ENCODE measurements around the gene FAM200B. TPM values are rescaled to one million over a fixed set of nuclear protein-coding genes. Genes with fewer than 3 reads are reported as not detected.
"Not testable (repeated sequence)": the region's sequence is repeated elsewhere in the genome, so short reads cannot be mapped to it uniquely, and the experiment has no call there.

FAM200B gene
- total RNA-seq, 1 donor from 2014 or later: 19.8 TPM

- no peak for DNase-seq (ENCODE audit: low read depth in 2 of 2)
Observed at GRCh38 chr4:15695729-15696128, 14.1 kb downstream of the FAM200B start.

- no peak for DNase-seq (ENCODE audit: low read depth in 2 of 2)
Observed at GRCh38 chr4:15696866-15697265, 15.2 kb downstream of the FAM200B start.

DNA sequence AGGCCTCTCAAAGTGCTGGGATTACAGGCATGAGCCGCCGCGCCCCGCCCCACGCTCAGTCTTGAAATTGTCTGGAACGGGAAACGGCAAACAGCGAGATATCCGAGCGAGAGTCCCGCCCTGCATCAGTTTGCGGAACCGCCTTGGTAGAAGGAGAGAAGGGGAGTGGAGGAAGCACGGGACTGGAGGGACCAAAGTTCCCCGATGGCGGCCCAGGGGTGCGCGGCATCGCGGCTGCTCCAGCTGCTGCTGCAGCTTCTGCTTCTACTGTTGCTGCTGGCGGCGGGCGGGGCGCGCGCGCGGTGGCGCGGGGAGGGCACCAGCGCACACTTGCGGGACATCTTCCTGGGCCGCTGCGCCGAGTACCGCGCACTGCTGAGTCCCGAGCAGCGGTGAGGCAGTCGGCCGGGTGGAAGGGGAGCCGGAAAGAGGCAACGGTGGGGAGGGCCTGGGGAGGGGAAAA lies 21.3 kb downstream of the FAM200B start, which contains the start of gene BST1:
BST1 (plus strand) TSS at position 125 of the 463 bp plus-strand sequence; CDS start at position 205, 80 bp downstream.
- peak in 1 of 2 donors; percentile 54 for DNase-seq (ENCODE audit: low read depth in 2 of 2)

- no peak for DNase-seq (ENCODE audit: low read depth in 2 of 2)
Observed at GRCh38 chr4:15703439-15703838, 21.8 kb downstream of the FAM200B start.

DNA sequence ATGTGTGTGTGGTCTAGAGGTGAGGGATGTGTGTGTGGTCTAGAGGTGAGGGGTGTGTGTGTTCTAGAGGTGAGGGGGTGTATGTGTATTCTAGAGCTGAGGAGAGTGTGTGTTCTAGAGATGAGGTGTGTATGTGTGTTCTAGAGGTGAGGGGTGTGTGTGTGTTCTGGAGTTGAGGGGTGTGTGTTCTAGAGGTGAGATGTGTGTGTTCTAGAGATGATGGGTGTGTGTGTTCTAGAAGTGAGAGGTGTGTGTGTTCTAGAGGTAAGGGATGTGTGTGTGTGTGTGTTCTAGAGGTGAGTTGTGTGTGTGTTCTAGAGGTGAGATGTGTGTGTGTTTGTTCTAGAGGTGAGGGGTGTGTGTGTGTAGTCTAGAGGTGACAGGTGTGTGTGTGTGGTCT lies 22.5 kb downstream of the FAM200B start:
- DNase-seq (ENCODE audit: low read depth in 2 of 2): no peak

DNA sequence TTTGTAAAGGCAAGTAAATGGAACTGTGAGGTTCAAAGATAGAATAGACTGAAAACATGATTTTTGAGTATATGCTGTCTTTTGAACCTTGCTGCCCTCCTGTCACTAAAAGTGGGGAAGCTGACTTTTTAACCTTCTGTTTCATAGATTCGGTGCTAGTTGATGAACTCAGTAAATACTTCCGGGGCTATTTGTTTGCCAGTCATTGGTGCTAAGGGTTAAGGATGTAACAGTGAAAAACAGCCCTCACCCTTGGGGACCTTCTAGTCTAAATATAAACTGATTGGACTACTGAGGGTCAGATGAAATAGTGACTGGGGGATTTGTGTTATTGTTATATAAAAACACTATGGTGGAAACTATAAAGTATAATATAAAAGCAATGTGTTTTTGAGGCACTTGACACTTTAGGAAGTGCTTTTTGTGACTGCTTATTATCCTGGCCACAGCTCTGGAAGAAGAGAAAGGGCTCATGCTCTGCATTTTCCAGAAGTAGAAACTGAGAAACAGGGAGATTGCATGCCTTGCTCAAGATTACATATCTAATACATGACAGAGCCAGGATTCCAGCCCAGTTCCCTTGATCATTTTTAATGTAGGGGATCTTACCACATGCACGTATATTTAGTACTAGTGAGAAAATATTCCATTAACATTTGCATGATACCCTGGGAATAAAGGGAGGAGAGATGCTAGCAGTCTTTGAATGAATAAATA lies 25.2 kb downstream of the FAM200B start:
- DNase-seq (ENCODE audit: low read depth in 2 of 2): no peak

- no peak for DNase-seq (ENCODE audit: low read depth in 2 of 2)
Observed at GRCh38 chr4:15707363-15707715, 25.7 kb downstream of the FAM200B start.

DNA sequence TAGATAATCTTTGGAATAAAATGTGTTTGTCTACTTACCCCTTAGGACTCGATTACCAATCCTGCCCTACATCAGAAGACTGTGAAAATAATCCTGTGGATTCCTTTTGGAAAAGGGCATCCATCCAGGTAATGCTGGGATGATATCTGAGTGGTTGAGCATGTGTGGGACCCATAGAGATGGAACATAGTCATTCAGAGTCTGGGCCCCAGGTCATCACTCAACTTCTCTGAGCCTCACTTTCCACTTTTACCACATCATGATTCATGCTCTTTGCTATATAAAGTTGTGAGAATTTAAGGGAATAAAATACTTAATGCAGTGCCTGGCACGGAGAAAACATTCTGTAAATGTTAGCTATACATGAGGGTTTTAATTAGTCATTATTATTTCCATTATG lies 30.1 kb downstream of the FAM200B start:
- no peak for DNase-seq (ENCODE audit: low read depth in 2 of 2)

GRCh38 chr4:15712214-15712613 lies 30.6 kb downstream of the FAM200B start:
- no peak for DNase-seq (ENCODE audit: low read depth in 2 of 2)

- no peak for DNase-seq (ENCODE audit: low read depth in 2 of 2)
Observed at GRCh38 chr4:15714141-15714540, 32.5 kb downstream of the FAM200B start.

DNA sequence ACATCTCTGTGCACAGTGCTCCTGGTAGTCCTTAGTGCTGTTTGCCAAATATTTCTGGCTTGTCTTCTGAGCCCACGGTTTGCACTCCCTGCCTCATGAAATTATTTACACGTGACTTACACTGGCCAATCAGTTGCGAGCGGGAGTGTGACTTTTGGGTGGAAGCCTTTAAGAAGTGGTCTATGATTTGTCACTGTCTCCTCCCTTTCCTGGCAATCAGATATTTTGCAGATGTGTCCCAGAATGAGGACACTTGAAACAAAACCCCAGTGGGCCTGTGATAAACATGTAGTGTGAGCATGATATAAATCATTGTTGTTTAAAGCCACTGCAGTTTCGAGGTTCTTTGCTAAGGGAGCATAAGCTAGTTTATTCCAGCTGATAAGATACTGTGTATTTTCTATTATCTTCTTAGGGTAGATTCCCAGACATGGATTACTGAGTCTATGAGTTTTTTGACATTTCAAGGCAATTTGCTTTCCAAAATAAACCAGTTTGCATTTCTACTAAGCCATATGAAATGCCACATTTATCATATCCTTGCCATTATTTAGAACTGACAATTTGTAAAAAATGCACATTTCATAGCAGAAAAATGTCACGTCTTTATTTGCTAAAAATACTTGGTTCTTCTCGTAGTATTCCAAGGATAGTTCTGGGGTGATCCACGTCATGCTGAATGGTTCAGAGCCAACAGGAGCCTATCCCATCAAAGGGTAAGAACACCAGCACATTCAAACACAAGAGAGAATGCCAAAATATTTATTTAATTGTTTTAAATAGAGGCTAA lies 33.2 kb downstream of the FAM200B start:
- no peak for DNase-seq (ENCODE audit: low read depth in 2 of 2)

DNA sequence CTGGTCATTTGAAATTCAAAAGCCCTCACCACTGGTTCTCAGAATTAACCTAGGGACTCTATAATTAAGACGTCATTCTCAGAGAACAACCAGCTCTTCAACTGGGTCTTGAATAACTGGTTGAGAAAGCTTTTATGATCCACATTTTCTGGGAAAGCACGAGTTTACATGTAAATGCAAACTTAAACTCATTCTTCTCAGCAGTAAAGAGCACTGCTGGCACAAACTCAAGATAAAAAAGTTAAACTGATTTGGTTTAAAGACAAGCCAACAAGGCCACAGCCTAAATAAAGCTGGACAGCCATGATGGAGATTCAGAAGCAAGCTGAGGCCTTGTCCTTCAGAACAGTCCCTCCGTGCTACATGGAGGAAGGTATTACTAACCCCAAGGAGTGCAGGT lies 34.5 kb downstream of the FAM200B start:
- DNase-seq (ENCODE audit: low read depth in 2 of 2): no peak

GRCh38 chr4:15717086-15717485 lies 35.5 kb downstream of the FAM200B start:
- peak; percentile 61 to 80 for DNase-seq (ENCODE audit: low read depth in 2 of 2)

GRCh38 chr4:15717657-15718416 lies 36.2 kb downstream of the FAM200B start:
- DNase-seq (ENCODE audit: low read depth in 2 of 2): no peak

DNA sequence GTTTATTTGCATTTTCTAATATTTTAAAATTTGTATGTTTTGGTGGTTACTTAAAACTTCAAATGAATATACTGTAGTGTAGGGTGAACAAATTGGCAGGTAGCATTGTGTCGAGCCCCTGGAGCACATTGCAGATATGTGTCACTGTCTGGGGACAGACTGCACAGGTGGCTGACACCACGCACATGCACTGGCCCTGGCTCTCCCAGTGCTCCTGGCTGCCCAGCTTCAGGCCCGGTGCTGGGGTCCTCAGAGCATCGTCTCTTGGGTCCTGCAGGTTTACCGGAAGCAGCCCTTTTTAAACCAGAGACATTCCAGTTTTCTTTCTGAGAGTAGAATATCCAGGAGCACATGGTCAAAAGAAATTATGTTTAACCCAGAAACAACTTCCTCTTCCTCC lies 36.8 kb downstream of the FAM200B start:
- no peak for DNase-seq (ENCODE audit: low read depth in 2 of 2)

DNA sequence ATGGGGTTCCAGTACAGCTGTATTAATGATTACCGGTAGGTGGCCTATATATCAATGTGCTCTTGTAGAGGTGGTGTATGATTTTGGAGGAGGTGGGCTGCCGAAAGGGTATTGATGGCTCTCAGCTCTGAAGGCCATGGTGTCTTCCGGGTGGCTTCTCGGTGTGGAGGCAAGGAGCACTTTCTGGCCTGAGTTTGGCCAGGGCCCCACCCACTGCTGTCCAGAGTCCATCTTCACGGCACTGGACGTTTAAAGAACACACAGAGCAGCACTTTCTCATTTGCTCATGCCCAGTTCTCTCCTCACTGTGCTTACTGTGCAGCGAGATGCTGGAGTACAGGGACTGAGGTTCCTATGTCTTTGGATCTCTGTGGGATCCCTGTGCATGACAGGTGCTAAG lies 37.3 kb downstream of the FAM200B start:
- DNase-seq (ENCODE audit: low read depth in 2 of 2): no peak

GRCh38 chr4:15719506-15719905 lies 37.9 kb downstream of the FAM200B start:
- no peak for DNase-seq (ENCODE audit: low read depth in 2 of 2)

- no peak for DNase-seq (ENCODE audit: low read depth in 2 of 2)
Observed at GRCh38 chr4:15720851-15721250, 39.2 kb downstream of the FAM200B start.

DNA sequence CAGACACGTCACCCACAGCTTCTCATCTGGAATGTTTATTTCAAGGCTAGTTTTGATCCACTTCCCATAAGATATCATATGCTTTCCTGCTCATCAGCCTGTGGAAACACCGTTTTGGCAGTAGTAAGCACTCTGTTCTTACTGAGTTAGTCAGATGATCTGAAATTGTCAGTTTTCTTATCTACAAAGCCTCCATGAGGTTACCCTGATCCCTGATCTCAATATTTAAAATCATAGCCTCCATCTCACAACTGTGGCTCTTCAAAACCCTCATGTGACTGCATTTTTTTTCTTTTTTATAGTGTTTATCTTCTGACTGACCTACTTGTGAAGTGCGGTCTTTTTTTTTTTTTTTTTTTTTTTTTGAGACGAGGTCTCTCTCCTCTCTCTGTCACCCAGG lies 44.0 kb downstream of the FAM200B start:
- peak in 1 of 2 donors; percentile 25 for DNase-seq (ENCODE audit: low read depth in 2 of 2)

DNA sequence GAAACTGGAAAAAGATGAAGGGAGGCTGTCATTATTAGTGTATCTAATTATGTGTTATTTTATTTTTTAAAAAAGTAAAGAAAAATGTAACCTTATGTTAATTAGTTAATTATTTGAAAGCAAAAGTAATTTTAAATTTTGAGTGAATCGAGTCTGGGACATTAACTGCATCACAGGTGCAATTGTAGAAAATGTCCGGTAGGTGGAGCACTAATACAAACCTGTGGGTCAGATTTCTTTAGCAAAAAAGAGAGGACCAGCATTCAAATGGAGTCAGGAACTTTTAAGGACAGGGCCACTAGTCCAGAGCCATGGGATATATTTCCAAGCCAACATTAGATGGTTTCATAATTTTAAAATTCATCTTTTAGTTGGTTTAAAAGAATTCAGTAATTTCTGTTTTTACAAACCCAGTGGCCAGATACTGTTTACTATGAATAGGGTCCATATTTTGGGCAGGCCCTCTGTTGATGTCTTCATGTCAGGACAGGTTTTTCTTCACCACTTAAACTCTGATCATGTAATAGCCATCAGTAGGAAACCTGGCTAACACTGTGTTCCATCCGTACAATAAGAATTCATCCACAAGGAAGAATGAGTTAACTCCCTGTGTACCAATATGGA lies 48.4 kb downstream of the FAM200B start:
- DNase-seq (ENCODE audit: low read depth in 2 of 2): peak; percentile 55 to 62

DNA sequence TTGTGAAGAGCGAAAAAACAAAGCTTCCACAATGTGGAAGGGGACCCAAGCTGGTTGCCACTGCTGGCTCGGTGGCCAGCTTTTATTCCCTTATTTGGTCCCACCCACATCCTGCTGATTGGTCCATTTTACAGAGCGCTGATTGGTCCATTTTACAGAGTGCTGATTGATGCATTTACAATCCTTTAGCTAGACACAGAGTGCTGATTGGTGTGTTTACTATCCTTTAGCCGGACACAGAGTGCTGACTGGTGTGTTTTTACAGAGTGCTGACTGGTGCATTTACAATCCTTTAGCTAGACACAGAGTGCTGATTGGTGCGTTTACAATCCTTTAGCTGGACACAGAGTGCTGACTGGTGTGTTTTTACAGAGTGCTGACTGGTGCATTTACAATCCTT lies 51.4 kb downstream of the FAM200B start:
- DNase-seq (ENCODE audit: low read depth in 2 of 2): not testable (repeated sequence)

GRCh38 chr4:15735536-15735935 lies 53.9 kb downstream of the FAM200B start:
- DNase-seq (ENCODE audit: low read depth in 2 of 2): no peak
